CD14-positive monocyte (primary cell): ENCODE results near the gene ZNF511. TPM values are rescaled to one million over a fixed set of nuclear protein-coding genes. Genes with fewer than 3 reads are reported as not detected.

Source experiments
- DNase-seq, 3 donors: peaks; one replicate each; pipeline ENCODE4 v3.0.0-alpha.2; 2011 to 2022
- H2AFZ ChIP-seq: 2 replicates; pipeline ENCODE4 v1.6.0; 2012; ENCODE audit warnings: mild to moderate bottlenecking, low read depth, low read length, inconsistent platforms; ENCODE audit not compliant: insufficient read depth, poor library complexity, severe bottlenecking
- H3K27ac ChIP-seq, 2 donors: 1 replicate in 1 of 2; 2 replicates in 1 of 2; pipeline ENCODE4 v1.5.1; 2012 to 2013; ENCODE audit warnings: low read length in 2 of 2, control low read depth in 1 of 2, inconsistent platforms in 1 of 2, low read depth in 1 of 2, mild to moderate bottlenecking in 1 of 2
- H3K27me3 ChIP-seq, 2 donors: one replicate each; pipeline versions ENCODE4 v1.6.0 to v1.6.1; 2011 to 2013; ENCODE audit warnings: low read length in 2 of 2; ENCODE audit not compliant: control insufficient read depth in 2 of 2, insufficient read depth in 2 of 2
- H3K36me3 ChIP-seq, 2 donors: replicated peaks in 1 of 2; 1 replicate in 1 of 2; 2 replicates in 1 of 2; pipeline versions ENCODE4 v1.5.1 to v1.6.1; 2012 to 2013; ENCODE audit warnings: low read length in 2 of 2, control low read depth in 1 of 2, inconsistent platforms in 1 of 2, mild to moderate bottlenecking in 1 of 2; ENCODE audit not compliant: insufficient read depth in 2 of 2, control insufficient read depth in 1 of 2
- H3K4me1 ChIP-seq, 2 donors: 1 replicate in 1 of 2; 2 replicates in 1 of 2; pipeline versions ENCODE4 v1.5.1 to v1.6.1; 2012 to 2013; ENCODE audit warnings: low read length in 2 of 2, control low read depth in 1 of 2, inconsistent platforms in 1 of 2, mild to moderate bottlenecking in 1 of 2, moderate library complexity in 1 of 2; ENCODE audit not compliant: insufficient read depth in 2 of 2, control insufficient read depth in 1 of 2
- H3K4me2 ChIP-seq: replicated peaks from 2 replicates; pipeline ENCODE3; 2012; ENCODE audit warnings: low read length, moderate library complexity, mild to moderate bottlenecking; ENCODE audit not compliant: poor library complexity, severe bottlenecking; ENCODE audit errors: extremely low read depth
- H3K4me3 ChIP-seq, 3 experiments: fragments of 200-600 bp in 1 of 3; sonication (generic) in 1 of 3; replicated peaks in 1 of 3; 1 replicate in 2 of 3; 2 replicates in 1 of 3; pipeline ENCODE4 v1.5.1; 2011 to 2013; ENCODE audit warnings: low read length in 3 of 3, mild to moderate bottlenecking in 3 of 3, control low read depth in 2 of 3, low read depth in 2 of 3, inconsistent platforms in 1 of 3, moderate library complexity in 1 of 3
- H3K79me2 ChIP-seq: 2 replicates; pipeline ENCODE4 v1.6.0; 2012; ENCODE audit warnings: mild to moderate bottlenecking, control low read depth, inconsistent platforms, low read length, moderate library complexity; ENCODE audit not compliant: insufficient read depth
- H3K9ac ChIP-seq: 2 replicates; pipeline ENCODE4 v1.6.0; 2017; ENCODE audit warnings: low read length, mild to moderate bottlenecking; ENCODE audit not compliant: insufficient read depth, poor library complexity, severe bottlenecking
- H3K9me3 ChIP-seq, 2 donors: replicated peaks in 1 of 2; 1 replicate in 1 of 2; 2 replicates in 1 of 2; pipeline versions ENCODE4 v1.5.1 to v1.6.1; 2012 to 2013; ENCODE audit warnings: low read length in 2 of 2, control low read depth in 1 of 2; ENCODE audit not compliant: control insufficient read depth in 1 of 2, insufficient read depth in 1 of 2
- H4K20me1 ChIP-seq: 2 replicates; pipeline ENCODE4 v1.6.0; 2012; ENCODE audit warnings: mild to moderate bottlenecking, low read length, control low read depth, moderate library complexity; ENCODE audit not compliant: insufficient read depth
- H3K27ac Mint-ChIP-seq, 7 donors: one replicate each; pipeline ENCODE4 v1.8.0; 2020; ENCODE audit warnings: mild to moderate bottlenecking in 7 of 7, mixed read lengths in 7 of 7, moderate library complexity in 6 of 7, inconsistent platforms in 2 of 7
- H3K27me3 Mint-ChIP-seq, 3 donors: one replicate each; pipeline ENCODE4 v1.8.0; 2021 to 2022; ENCODE audit warnings: low read depth in 3 of 3, mild to moderate bottlenecking in 3 of 3, mixed read lengths in 3 of 3, moderate library complexity in 3 of 3, inconsistent platforms in 1 of 3
- H3K36me3 Mint-ChIP-seq, 2 donors: one replicate each; pipeline ENCODE4 v1.8.0; 2020; ENCODE audit warnings: mixed read lengths in 2 of 2, inconsistent platforms in 1 of 2, mild to moderate bottlenecking in 1 of 2
- H3K4me1 Mint-ChIP-seq: one replicate; pipeline ENCODE4 v1.8.0; 2020; ENCODE audit warnings: mild to moderate bottlenecking, mixed read lengths
- H3K4me3 Mint-ChIP-seq, 2 donors: one replicate each; pipeline ENCODE4 v1.8.0; 2020; ENCODE audit warnings: mild to moderate bottlenecking in 2 of 2, mixed read lengths in 2 of 2, moderate library complexity in 1 of 2
- H3K9me3 Mint-ChIP-seq, 7 donors: one replicate each; pipeline ENCODE4 v1.8.0; 2020 to 2022; ENCODE audit warnings: mixed read lengths in 7 of 7, mild to moderate bottlenecking in 6 of 7, moderate library complexity in 6 of 7, inconsistent platforms in 2 of 7
- WGBS: methylation state at CpG from one replicate; pipeline ENCODE4 v1.1.5; 2013; ENCODE audit warnings: missing lambda C conversion rate; ENCODE audit not compliant: insufficient coverage; 5-methylcytosine and 5-hydroxymethylcytosine counted together
- intact Hi-C, 2 donors: fragments of 100-400 bp; cut with micrococcal nuclease; formaldehyde crosslinking; loops; one replicate each; pipeline versions ENCODE4 v1.15.0 to v1.15.1; 2023
- polyA plus RNA-seq, 3 donors: library from polyadenylated mRNA; depleted of rRNA in 1 of 3; unstranded in 2 of 3; stranded (reverse) in 1 of 3; fragments of 300-500 nt in 2 of 3; fragments of >200 nt in 1 of 3; fragmentation: Illumina TruSeq in 2 of 3; gene quantifications; 1 replicate in 2 of 3; 2 replicates in 1 of 3; pipeline ENCODE4 v1.2.3, GENCODE V29; 2012 to 2021
- TF ChIP-seq, protein P1 (sequence below): fragments of 200-600 bp; IDR thresholded peaks from one replicate; pipeline ENCODE4 v1.8.0; 2022; ENCODE audit warnings: antibody characterized with exemption, mild to moderate bottlenecking

The ZNF511 gene
- polyA plus RNA-seq, 3 donors = 30.3 to 118 (median 84.7) TPM

- Mint-ChIP-seq H3K36me3 (no peaks in the 10 kb centered on the region), H3K27ac (no peak overlapping the region), H3K27me3 (peaks cover 53 to 78% (median 64%) of the 10 kb centered on the region in 3 donors), H3K4me1 (peaks cover 2% of the 10 kb centered on the region), H3K9me3 (peaks cover 0 to 19% (median 7%) of the 10 kb centered on the region in 7 donors), H3K4me3 (peak overlapping the region in 1 of 2 donors; percentile 71)
- Histone ChIP-seq H3K4me1 (peaks cover 4 to 15% of the 10 kb centered on the region in 2 donors), H3K79me2 (no peaks in the 10 kb centered on the region), H2AFZ (no peak overlapping the region), H3K27ac (no peak overlapping the region), H3K4me3 (no peak overlapping the region), H3K27me3 (peaks cover 26 to 62% of the 10 kb centered on the region in 2 donors), H3K9me3 (peaks cover 3 to 18% of the 10 kb centered on the region in 2 donors), H3K36me3 (no peaks in the 10 kb centered on the region), H3K9ac (no peak overlapping the region), H4K20me1 (no peaks in the 10 kb centered on the region), H3K4me2 (no peak overlapping the region)
- 8% methylated on average over 4 of the region's 9 CpGs for WGBS
- intact Hi-C loops = loop anchor here (5.0 to 10.0 kb wide), 4 partner anchors 181 to 361 kb away; partner anchors contain the start of gene CYP2E1 (in 1 of the 2)
- no peak for DNase-seq
- TF ChIP-seq, protein P1, sequence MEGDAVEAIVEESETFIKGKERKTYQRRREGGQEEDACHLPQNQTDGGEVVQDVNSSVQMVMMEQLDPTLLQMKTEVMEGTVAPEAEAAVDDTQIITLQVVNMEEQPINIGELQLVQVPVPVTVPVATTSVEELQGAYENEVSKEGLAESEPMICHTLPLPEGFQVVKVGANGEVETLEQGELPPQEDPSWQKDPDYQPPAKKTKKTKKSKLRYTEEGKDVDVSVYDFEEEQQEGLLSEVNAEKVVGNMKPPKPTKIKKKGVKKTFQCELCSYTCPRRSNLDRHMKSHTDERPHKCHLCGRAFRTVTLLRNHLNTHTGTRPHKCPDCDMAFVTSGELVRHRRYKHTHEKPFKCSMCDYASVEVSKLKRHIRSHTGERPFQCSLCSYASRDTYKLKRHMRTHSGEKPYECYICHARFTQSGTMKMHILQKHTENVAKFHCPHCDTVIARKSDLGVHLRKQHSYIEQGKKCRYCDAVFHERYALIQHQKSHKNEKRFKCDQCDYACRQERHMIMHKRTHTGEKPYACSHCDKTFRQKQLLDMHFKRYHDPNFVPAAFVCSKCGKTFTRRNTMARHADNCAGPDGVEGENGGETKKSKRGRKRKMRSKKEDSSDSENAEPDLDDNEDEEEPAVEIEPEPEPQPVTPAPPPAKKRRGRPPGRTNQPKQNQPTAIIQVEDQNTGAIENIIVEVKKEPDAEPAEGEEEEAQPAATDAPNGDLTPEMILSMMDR = no peak
These were observed 17.5 kb downstream of the ZNF511 start for GRCh38 chr10:133326223-133326551.

DNA sequence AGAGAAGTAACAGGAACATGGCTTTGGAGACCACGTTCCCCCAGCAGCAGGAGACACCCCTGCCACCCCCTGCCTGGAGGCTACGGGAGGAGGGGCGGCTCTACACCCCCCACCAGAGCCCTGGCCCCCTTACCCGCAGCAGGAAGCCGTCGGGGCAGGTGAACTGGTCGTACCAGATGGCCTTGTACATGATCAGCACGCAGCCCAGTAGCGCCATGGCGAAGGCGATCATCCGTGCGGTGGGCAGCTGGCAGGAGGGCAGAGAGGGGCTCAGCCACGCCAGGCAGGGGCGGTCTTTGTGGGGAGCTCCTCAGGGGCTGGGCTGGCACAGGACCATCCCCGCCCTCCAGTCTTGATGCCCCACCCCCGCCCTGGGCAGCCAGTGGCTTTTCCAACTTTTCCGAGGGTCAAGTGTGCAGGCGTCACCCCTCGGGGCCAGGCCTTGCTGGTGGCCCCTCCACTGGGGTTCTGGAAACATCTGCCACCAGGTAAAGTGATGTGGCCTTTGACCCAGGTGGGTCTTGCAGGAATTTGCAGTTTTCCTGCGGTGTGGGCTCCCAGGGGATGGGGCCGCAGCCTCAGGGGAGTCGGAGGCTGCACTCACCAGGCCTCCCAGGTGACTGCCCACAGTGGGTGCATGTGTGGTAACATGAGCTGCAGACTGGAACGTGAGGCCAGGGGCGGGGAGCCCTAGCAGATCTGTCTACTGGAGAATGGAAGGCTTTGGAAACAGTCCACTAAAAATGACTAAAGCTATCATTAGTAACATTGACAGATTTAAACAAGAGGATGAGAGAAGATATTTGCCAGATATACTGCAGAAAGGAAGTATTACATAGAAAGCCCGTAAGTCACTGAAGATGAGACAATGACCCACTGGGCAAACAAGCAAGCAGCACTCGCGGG lies 18.3 kb downstream of the ZNF511 start:
- peaks cover 4 to 15% of the 10 kb centered on the region in 2 donors for H3K4me1 ChIP-seq
- intact Hi-C loops = loop anchor here (5.0 to 10.0 kb wide), 4 partner anchors 182 to 362 kb away; partner anchors contain the start of gene CYP2E1 (in 1 of the 2)
- peaks cover 0 to 16% of the 10 kb centered on the region in 2 donors for H3K9me3 ChIP-seq
- H3K36me3 ChIP-seq = no peaks in the 10 kb centered on the region
- no peak overlapping the region for H3K27ac ChIP-seq
- WGBS = 50% methylated on average over 22 of the region's 28 CpGs
- no peak overlapping the region for H3K9ac ChIP-seq
- Mint-ChIP-seq H3K27ac (no peak overlapping the region), H3K4me3 (peak overlapping the region in 1 of 2 donors; percentile 71), H3K4me1 (peaks cover 2% of the 10 kb centered on the region), H3K36me3 (no peaks in the 10 kb centered on the region), H3K9me3 (peaks cover 0 to 21% (median 3%) of the 10 kb centered on the region in 7 donors), H3K27me3 (peaks cover 61 to 82% (median 70%) of the 10 kb centered on the region in 3 donors)
- no peak overlapping the region for H3K4me3 ChIP-seq
- H4K20me1 ChIP-seq = no peaks in the 10 kb centered on the region
- H2AFZ ChIP-seq = no peak overlapping the region
- no peaks in the 10 kb centered on the region for H3K79me2 ChIP-seq
- DNase-seq = no peak
- H3K4me2 ChIP-seq = no peak overlapping the region
- TF ChIP-seq, protein P1 = no peak
- H3K27me3 ChIP-seq = peaks cover 27 to 69% of the 10 kb centered on the region in 2 donors
